HG02759 (cell line): ENCODE measurements around the gene KIF4A.
"Not testable (repeated sequence)": the region's sequence is repeated elsewhere in the genome, so short reads cannot be mapped to it uniquely, and the experiment has no call there.

Experiments used
- ATAC-seq: cut with Tn5 transposase; IDR thresholded peaks from one replicate; pipeline ENCODE4 v1.9.1; 2021; ENCODE audit warnings: mild to moderate bottlenecking, moderate library complexity; ENCODE audit not compliant: unreplicated experiment

Gene KIF4A

DNA sequence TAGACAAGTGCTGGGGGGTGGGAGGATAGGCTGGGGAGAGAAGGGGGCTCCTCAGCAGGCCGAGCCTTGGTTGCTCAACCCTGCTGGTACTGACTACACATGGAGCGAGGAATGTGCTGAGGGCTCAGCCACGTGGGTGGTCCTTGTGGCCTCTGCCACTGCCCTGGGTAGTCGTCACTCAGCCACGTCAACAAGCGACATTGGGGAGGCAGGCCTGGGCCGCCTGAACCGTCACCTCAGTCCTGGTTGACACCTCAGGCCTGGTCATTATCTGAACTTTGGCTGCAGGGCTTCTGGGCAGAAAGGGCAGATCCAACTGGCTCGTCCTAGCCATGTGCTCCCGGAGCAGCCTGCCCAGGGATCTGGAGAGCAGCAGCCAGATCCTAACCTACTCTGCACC, 70.5 kb downstream of the KIF4A start:
- ATAC-seq = no peak

- ATAC-seq = not testable (repeated sequence)
Measured at GRCh38 chrX:70368731-70369130, 78.8 kb downstream of the KIF4A start.

- ATAC-seq = no peak
Measured at GRCh38 chrX:70386235-70386634, 96.3 kb downstream of the KIF4A start.

DNA sequence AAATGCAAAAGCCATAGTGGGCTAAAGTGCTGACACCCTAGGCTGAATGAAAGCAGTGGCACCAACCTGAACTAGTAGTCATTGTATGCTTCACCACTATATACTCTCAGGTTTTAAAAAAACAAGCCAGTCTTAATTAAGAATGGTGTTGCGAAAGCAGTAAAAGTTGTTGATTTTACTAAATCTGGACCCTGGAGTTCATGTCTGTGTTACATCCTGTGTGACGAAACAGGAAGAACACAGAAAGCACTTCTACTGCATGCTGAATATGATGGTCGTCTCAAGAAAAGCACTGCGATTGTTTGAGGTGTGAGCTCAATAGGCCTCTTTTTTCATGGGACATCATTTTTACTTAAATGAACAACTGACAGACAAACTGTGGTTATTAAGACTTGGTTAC, 109.0 kb downstream of the KIF4A start:
- ATAC-seq = no peak

DNA sequence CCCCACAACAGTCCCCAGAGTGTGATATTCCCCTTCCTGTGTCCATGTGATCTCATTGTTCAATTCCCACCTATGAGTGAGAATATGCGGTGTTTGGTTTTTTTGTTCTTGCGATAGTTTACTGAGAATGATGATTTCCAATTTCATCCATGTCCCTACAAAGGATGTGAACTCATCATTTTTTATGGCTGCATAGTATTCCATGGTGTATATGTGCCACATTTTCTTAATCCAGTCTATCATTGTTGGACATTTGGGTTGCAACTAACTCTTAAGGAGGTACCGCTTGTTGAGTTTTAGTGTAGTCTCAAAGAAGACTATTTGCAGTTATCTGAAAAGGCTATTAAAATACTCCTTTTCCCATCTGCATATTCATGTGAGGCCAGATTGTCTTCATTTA, 110.3 kb downstream of the KIF4A start:
- ATAC-seq = not testable (repeated sequence)

GRCh38 chrX:70402721-70403120, 112.8 kb downstream of the KIF4A start:
- ATAC-seq = no peak

GRCh38 chrX:70405003-70405402, 115.1 kb downstream of the KIF4A start:
- no peak for ATAC-seq

GRCh38 chrX:70410921-70411320, 121.0 kb downstream of the KIF4A start:
- no peak for ATAC-seq

- no peak for ATAC-seq
Measured at GRCh38 chrX:70411475-70411874, 121.6 kb downstream of the KIF4A start.

DNA sequence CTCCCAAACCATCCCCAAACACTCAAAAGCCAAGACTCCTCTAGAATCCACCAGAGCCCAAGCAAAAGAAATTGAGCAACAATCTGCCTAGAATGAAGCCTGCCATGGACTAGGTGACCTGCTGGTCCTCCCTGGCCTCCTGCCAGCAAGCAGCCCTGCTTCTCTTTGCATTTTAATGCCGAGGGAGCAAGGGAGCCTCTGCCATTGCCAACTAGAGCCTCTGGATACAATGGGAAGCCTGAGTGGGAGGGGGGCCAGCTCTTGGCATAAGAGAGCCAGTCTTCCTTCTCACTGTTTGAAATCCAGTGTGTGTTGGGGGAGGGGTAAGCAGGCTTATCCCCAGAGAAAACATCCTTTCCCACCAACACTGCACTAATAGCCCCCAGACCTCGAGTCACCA, 131.7 kb downstream of the KIF4A start:
- no peak for ATAC-seq

DNA sequence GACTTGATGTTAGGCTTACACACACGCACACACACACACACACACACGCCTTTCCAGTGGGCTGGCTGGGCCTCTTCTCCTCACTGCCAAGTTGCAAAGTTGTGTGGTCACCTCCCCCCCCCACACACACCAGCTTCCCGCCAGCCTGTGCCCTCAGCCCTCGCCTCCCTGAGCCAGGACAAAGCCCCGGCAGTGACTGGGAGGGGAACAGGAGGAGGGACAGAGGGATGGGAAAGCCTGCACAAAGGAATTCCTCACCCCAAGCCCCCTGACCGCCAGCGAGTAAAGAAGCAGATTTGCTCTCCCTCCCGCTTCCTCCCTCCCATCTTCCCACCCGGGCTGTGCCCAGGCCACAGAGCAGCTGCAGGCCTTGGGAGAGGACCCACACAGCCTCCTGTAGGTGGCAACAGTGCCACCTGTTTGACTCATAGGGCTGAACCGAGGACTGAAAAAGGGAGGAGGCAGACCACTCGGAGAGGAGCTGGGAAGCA, 133.0 kb downstream of the KIF4A start, which contains the start of gene GDPD2:
Gene GDPD2 (plus strand): TSS at position 464 of the 491 bp plus-strand sequence. CDS start 1,671 bp downstream, outside the sequence.
- ATAC-seq = no peak

- no peak for ATAC-seq
Measured at GRCh38 chrX:70423936-70424675, 134.2 kb downstream of the KIF4A start.

DNA sequence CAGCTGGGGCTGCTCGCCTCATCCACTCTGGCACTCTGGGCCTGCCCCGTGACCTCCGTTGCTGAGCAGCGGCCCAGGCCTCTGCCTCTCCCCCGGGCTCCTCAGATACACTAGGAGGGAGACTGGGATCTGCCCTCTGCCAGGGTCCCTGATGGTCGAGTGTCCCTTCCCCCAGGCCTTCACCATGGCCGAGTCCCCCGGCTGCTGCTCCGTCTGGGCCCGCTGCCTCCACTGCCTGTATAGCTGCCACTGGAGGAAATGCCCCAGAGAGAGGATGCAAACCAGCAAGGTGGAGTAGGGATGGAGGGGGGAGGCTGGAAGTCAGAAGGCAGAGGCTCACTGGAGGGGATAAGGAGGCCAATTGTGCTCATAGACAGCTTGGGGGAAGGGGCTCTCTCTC, 134.9 kb downstream of the KIF4A start:
- no peak for ATAC-seq

- ATAC-seq = no peak
Measured at GRCh38 chrX:70426286-70427278, 136.7 kb downstream of the KIF4A start.

DNA sequence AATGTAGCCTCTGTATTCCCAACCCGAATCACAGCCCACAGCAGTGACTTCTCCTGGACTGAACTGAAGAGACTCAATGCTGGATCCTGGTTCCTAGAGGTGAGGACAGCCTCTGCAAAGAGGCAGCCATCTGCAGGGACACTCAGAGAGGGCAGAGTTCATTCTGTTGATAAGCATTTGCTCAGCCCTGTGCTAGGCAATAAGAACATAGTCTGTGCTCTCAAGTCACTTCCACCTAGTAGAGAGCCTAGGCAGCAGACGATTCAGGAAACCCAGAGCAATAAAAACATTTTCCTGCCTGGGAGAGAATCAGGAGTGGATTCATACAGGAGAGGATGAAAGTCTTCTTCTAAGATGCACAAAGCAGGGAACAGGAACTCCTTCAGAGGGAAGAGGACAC, 137.5 kb downstream of the KIF4A start:
- no peak for ATAC-seq

GRCh38 chrX:70429759-70430158, 139.9 kb downstream of the KIF4A start:
- ATAC-seq = no peak

DNA sequence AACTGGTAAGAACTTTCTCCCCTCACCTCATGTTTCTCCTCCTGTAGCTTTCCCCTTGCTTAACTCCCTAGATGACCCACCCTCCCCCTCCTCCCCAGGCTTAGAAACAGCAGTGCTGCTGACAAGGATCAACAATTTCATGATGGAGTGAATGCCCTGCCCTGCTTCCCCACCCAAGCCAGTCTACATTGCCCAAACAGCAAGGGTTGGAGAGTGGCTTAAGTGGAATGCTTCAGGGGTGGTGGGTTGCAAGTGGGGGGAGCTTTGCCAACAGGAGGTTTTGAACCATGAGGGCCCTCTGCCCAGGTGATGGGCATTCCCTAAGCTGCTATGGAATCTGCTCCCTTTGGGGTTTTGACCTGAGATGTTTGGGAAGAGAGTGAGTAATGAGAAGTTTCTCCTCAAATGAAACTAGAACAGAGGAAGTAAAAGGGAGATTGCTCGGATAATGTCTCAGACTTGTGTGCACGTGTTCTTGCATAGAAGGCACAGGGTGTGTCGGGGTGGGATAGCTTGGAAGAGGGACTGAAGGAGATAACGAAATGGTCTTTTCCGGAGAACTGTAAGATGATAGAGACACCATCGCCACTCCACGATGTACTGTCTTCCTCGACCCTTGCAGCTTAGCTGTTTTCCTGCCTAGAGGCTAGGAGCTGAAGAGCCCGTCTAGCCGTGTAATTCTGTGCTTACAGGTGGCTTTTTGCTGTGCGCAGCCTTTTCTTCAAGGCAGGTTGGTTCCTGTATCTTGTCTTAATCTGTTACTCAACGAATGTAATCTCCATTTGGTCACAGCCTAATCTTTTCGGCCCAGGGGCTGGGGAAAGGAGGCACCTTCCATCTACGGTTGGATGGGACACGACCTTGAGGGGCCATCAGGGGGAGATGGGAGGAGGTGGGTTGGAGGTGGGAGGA, 143.3 kb downstream of the KIF4A start:
- ATAC-seq = no peak

GRCh38 chrX:70433848-70434351, 144.0 kb downstream of the KIF4A start:
- peak; percentile 78 for ATAC-seq

- ATAC-seq = peak; percentile 69
Measured at GRCh38 chrX:70434352-70434866, 144.5 kb downstream of the KIF4A start.
